Trophoblast cell (in vitro differentiated cells and primary cell): ENCODE results near the gene TMEM88.
A peak's percentile ranks its signal among the peaks of the same experiment; 100 is the strongest.
"Not testable (repeated sequence)": the region's sequence is repeated elsewhere in the genome, so short reads cannot be mapped to it uniquely, and the experiment has no call there.

ENCODE experiments used
- DNase-seq, 2 donors: peaks; one replicate each; pipeline ENCODE4 v3.0.0-alpha.2; 2016
- H2AFZ ChIP-seq: 2 replicates; pipeline ENCODE4 v1.6.1; 2013; ENCODE audit warnings: low read length, moderate library complexity, mild to moderate bottlenecking; ENCODE audit not compliant: insufficient read depth, poor library complexity
- H2AK5ac ChIP-seq: 2 replicates; pipeline ENCODE4 v1.6.1; 2013; ENCODE audit warnings: mild to moderate bottlenecking, low read length
- H2BK120ac ChIP-seq: 2 replicates; pipeline ENCODE4 v1.6.1; 2013; ENCODE audit warnings: low read length, mild to moderate bottlenecking, moderate library complexity; ENCODE audit not compliant: insufficient read depth, poor library complexity
- H2BK12ac ChIP-seq: 2 replicates; pipeline ENCODE4 v1.6.1; 2013; ENCODE audit warnings: mild to moderate bottlenecking, low read length, moderate library complexity
- H2BK5ac ChIP-seq: 2 replicates; pipeline ENCODE4 v1.6.1; 2013; ENCODE audit warnings: low read length, low read depth, moderate library complexity, mild to moderate bottlenecking; ENCODE audit not compliant: poor library complexity
- H3K14ac ChIP-seq: 2 replicates; pipeline ENCODE4 v1.6.1; 2013; ENCODE audit warnings: mild to moderate bottlenecking, low read length
- H3K18ac ChIP-seq: 2 replicates; pipeline ENCODE4 v1.6.1; 2013; ENCODE audit warnings: mild to moderate bottlenecking, low read length
- H3K23ac ChIP-seq: 2 replicates; pipeline ENCODE4 v1.6.1; 2013; ENCODE audit warnings: low read length
- H3K27ac ChIP-seq: 2 replicates; pipeline ENCODE4 v1.5.1; 2013; ENCODE audit warnings: low read depth, mild to moderate bottlenecking, inconsistent platforms, low read length, moderate library complexity
- H3K27me3 ChIP-seq: 2 replicates; pipeline ENCODE4 v1.6.1; 2013; ENCODE audit warnings: inconsistent platforms, mild to moderate bottlenecking, low read length, moderate library complexity; ENCODE audit not compliant: insufficient read depth
- H3K36me3 ChIP-seq, 2 experiments: 1 replicate in 1 of 2; 2 replicates in 1 of 2; pipeline ENCODE4 v1.6.1; 2013; ENCODE audit warnings: low read length in 2 of 2, mild to moderate bottlenecking in 2 of 2, moderate library complexity in 1 of 2; ENCODE audit not compliant: insufficient read depth in 2 of 2, control insufficient read depth in 1 of 2
- H3K4ac ChIP-seq: 2 replicates; pipeline ENCODE4 v1.6.1; 2013; ENCODE audit warnings: low read depth, mild to moderate bottlenecking, low read length, moderate library complexity
- H3K4me1 ChIP-seq, 2 experiments: 1 replicate in 1 of 2; 2 replicates in 1 of 2; pipeline ENCODE4 v1.6.1; 2013; ENCODE audit warnings: low read length in 2 of 2, mild to moderate bottlenecking in 2 of 2, moderate library complexity in 1 of 2; ENCODE audit not compliant: insufficient read depth in 2 of 2, control insufficient read depth in 1 of 2
- H3K4me2 ChIP-seq: 2 replicates; pipeline ENCODE4 v1.6.1; 2013; ENCODE audit warnings: inconsistent platforms, mild to moderate bottlenecking, low read length, moderate library complexity
- H3K4me3 ChIP-seq: 2 replicates; pipeline ENCODE4 v1.5.1; 2013; ENCODE audit warnings: mild to moderate bottlenecking, low read depth, low read length, inconsistent platforms
- H3K79me1 ChIP-seq: one replicate; pipeline ENCODE4 v1.6.1; 2013; ENCODE audit warnings: low read length
- H3K79me2 ChIP-seq: 2 replicates; pipeline ENCODE4 v1.6.1; 2013; ENCODE audit warnings: low read length, mild to moderate bottlenecking; ENCODE audit not compliant: control insufficient read depth, insufficient read depth, poor library complexity
- H3K9ac ChIP-seq: 2 replicates; pipeline ENCODE4 v1.6.1; 2013; ENCODE audit warnings: mild to moderate bottlenecking, low read length
- H3K9me3 ChIP-seq: 2 replicates; pipeline ENCODE4 v1.6.1; 2013; ENCODE audit warnings: low read depth, mild to moderate bottlenecking, control low read depth, inconsistent platforms, low read length; ENCODE audit not compliant: insufficient read depth
- H4K12ac ChIP-seq: 2 replicates; pipeline ENCODE4 v1.6.1; 2013; ENCODE audit warnings: low read depth, mild to moderate bottlenecking, low read length, moderate library complexity
- H4K8ac ChIP-seq: 2 replicates; pipeline ENCODE4 v1.6.1; 2013; ENCODE audit warnings: low read depth, mild to moderate bottlenecking, low read length, moderate library complexity
- H4K91ac ChIP-seq: one replicate; pipeline ENCODE4 v1.6.1; 2013; ENCODE audit warnings: low read depth, mild to moderate bottlenecking, low read length, moderate library complexity
- WGBS: extraction: QIAGEN DNeasy Blood & Tissue Kit; methylation state at CpG from one replicate; pipeline ENCODE4 v1.1.7; 2013; ENCODE audit warnings: missing lambda C conversion rate; ENCODE audit not compliant: insufficient read length, insufficient coverage; ENCODE audit errors: extremely low coverage; 5-methylcytosine and 5-hydroxymethylcytosine counted together

TMEM88 gene

GRCh38 chr17:7864384-7864783 lies 9.5 kb downstream of the TMEM88 start:
- H3K4me1 ChIP-seq, H2AK5ac ChIP-seq, H3K79me1 ChIP-seq, H2BK5ac ChIP-seq, H3K23ac ChIP-seq, H4K12ac ChIP-seq, H3K27me3 ChIP-seq, H2BK12ac ChIP-seq, H3K18ac ChIP-seq, H3K79me2 ChIP-seq, H3K14ac ChIP-seq, H3K9me3 ChIP-seq, H4K91ac ChIP-seq, H3K4ac ChIP-seq, H3K4me3 ChIP-seq, H2AFZ ChIP-seq, H3K9ac ChIP-seq, H2BK120ac ChIP-seq, H3K27ac ChIP-seq, H4K8ac ChIP-seq, H3K4me2 ChIP-seq: not testable (repeated sequence)
- no CpG with 5 or more reads among the region's 5 CpGs for WGBS
- peak; percentile 57 to 74 for DNase-seq
- peaks cover 6 to 13% of the 10 kb centered on the region in 2 experiments for H3K36me3 ChIP-seq

- no peak overlapping the region for H2BK5ac ChIP-seq
- no peak overlapping the region for H2BK12ac ChIP-seq
- no peak overlapping the region for H2AFZ ChIP-seq
- no peak for DNase-seq
- no peak overlapping the region for H3K18ac ChIP-seq
- H3K9ac ChIP-seq = no peak overlapping the region
- no peak overlapping the region for H3K23ac ChIP-seq
- no peaks in the 10 kb centered on the region for H3K27me3 ChIP-seq
- H2AK5ac ChIP-seq = no peak overlapping the region
- no peak overlapping the region for H4K12ac ChIP-seq
- no peaks in the 10 kb centered on the region for H3K9me3 ChIP-seq
- H3K79me1 ChIP-seq = no peaks in the 10 kb centered on the region
- H3K4ac ChIP-seq = no peak overlapping the region
- WGBS = no CpG with 5 or more reads among the region's 5 CpGs
- H3K4me1 ChIP-seq = no peaks in the 10 kb centered on the region
- no peak overlapping the region for H4K8ac ChIP-seq
- no peak overlapping the region for H4K91ac ChIP-seq
- no peak overlapping the region for H3K4me3 ChIP-seq
- peaks cover 6 to 11% of the 10 kb centered on the region in 2 experiments for H3K36me3 ChIP-seq
- no peak overlapping the region for H2BK120ac ChIP-seq
- H3K27ac ChIP-seq = no peak overlapping the region
- no peak overlapping the region for H3K14ac ChIP-seq
- H3K4me2 ChIP-seq = no peak overlapping the region
- no peaks in the 10 kb centered on the region for H3K79me2 ChIP-seq
These were observed 10.3 kb downstream of the TMEM88 start for GRCh38 chr17:7864995-7865650.

- no peak overlapping the region for H3K4me3 ChIP-seq
- no peak overlapping the region for H2AK5ac ChIP-seq
- no peaks in the 10 kb centered on the region for H3K4me1 ChIP-seq
- H4K12ac ChIP-seq = no peak overlapping the region
- no peaks in the 10 kb centered on the region for H3K79me1 ChIP-seq
- no peak overlapping the region for H3K4me2 ChIP-seq
- no peak overlapping the region for H2BK120ac ChIP-seq
- H3K23ac ChIP-seq = no peak overlapping the region
- no peak overlapping the region for H3K4ac ChIP-seq
- H4K91ac ChIP-seq = no peak overlapping the region
- no peaks in the 10 kb centered on the region for H3K9me3 ChIP-seq
- H3K18ac ChIP-seq = no peak overlapping the region
- no peak overlapping the region for H2BK12ac ChIP-seq
- no peak for DNase-seq
- no peak overlapping the region for H3K27ac ChIP-seq
- H2BK5ac ChIP-seq = no peak overlapping the region
- no peak overlapping the region for H3K9ac ChIP-seq
- H3K27me3 ChIP-seq = no peaks in the 10 kb centered on the region
- no peak overlapping the region for H3K14ac ChIP-seq
- H3K79me2 ChIP-seq = no peaks in the 10 kb centered on the region
- peaks cover 11 to 13% of the 10 kb centered on the region in 2 experiments for H3K36me3 ChIP-seq
- WGBS = no CpG with 5 or more reads among the region's 5 CpGs
- H2AFZ ChIP-seq = no peak overlapping the region
- no peak overlapping the region for H4K8ac ChIP-seq
These were observed 13.0 kb downstream of the TMEM88 start for GRCh38 chr17:7867881-7868329.

GRCh38 chr17:7873051-7873450 lies 18.2 kb downstream of the TMEM88 start:
- Histone ChIP-seq H3K27me3 (no peaks in the 10 kb centered on the region), H3K79me2 (no peaks in the 10 kb centered on the region), H3K14ac (no peak overlapping the region), H3K4me2 (no peak overlapping the region), H2BK120ac (no peak overlapping the region), H2BK5ac (no peak overlapping the region), H4K12ac (no peak overlapping the region), H2AFZ (no peak overlapping the region), H2AK5ac (no peak overlapping the region), H3K4me1 (no peaks in the 10 kb centered on the region), H4K8ac (no peak overlapping the region), H3K18ac (no peak overlapping the region), H3K23ac (no peak overlapping the region), H3K4ac (no peak overlapping the region), H3K9me3 (no peaks in the 10 kb centered on the region), H3K36me3 (peaks cover 5 to 7% of the 10 kb centered on the region in 2 experiments), H3K4me3 (no peak overlapping the region), H3K27ac (no peak overlapping the region), H2BK12ac (no peak overlapping the region), H4K91ac (no peak overlapping the region), H3K79me1 (no peaks in the 10 kb centered on the region), H3K9ac (no peak overlapping the region)
- DNase-seq = no peak
- no CpG with 5 or more reads among the region's 4 CpGs for WGBS
